ENCODE measurements around the gene SERINC2.

GRCh38 chr1:31422505-31423319 is 9.7 kb downstream of the SERINC2 start:
- TF ChIP-seq OSR1 (CRISPR knock-in tag; IDR thresholded peaks at IDR 0.05) (no peak), ARNTL (CRISPR knock-in tag; IDR thresholded peaks at IDR 0.05; ENCODE audit: borderline replicate concordance, low read depth) (no peak), ZNF70 (CRISPR knock-in tag; IDR thresholded peaks at IDR 0.05) (no peak), PATZ1 (CRISPR knock-in tag; IDR thresholded peaks at IDR 0.05; ENCODE audit: borderline replicate concordance) (no peak), TSHZ2 (CRISPR knock-in tag; IDR thresholded peaks at IDR 0.05) (no peak), RARB (CRISPR knock-in tag; IDR thresholded peaks at IDR 0.05) (no peak), ZFP3 (CRISPR knock-in tag; IDR thresholded peaks at IDR 0.05) (no peak), BACH2 (CRISPR knock-in tag; IDR thresholded peaks at IDR 0.05; ENCODE audit: borderline replicate concordance) (no peak), CREB5 (CRISPR knock-in tag; IDR thresholded peaks at IDR 0.05; ENCODE audit: low read depth) (no peak), ZNF565 (CRISPR knock-in tag; conservative IDR thresholded peaks at IDR 0.05; ENCODE audit: low read depth) (no peak), ZC3H10 (CRISPR knock-in tag; IDR thresholded peaks at IDR 0.05) (no peak), GLIS3 (CRISPR knock-in tag; IDR thresholded peaks at IDR 0.05) (no peak)
